GM12874 (cell line): Measurements from ENCODE around the gene CETN2.

Experiments
- CTCF ChIP-seq: IDR thresholded peaks from 2 replicates; pipeline ENCODE4 v1.5.1; 2011; ENCODE audit warnings: low read depth, mild to moderate bottlenecking, control low read depth, low read length, moderate library complexity; ENCODE audit not compliant: insufficient read depth

The CETN2 gene

GRCh38 chrX:152845618-152846240, 15.2 kb upstream of the CETN2 start:
- TF ChIP-seq CTCF, result no peak

GRCh38 chrX:152844256-152844655, 13.7 kb upstream of the CETN2 start:
- TF ChIP-seq CTCF, result no peak

- TF ChIP-seq CTCF, result no peak
Observed at GRCh38 chrX:152843852-152844251, 13.3 kb upstream of the CETN2 start.

- no peak for TF ChIP-seq CTCF
Observed at GRCh38 chrX:152842772-152843338, 12.3 kb upstream of the CETN2 start.

- TF ChIP-seq CTCF, result no peak
Observed at GRCh38 chrX:152833378-152833777, 2.8 kb upstream of the CETN2 start.

- no peak for TF ChIP-seq CTCF
Observed at GRCh38 chrX:152832520-152832919, 2.0 kb upstream of the CETN2 start.

GRCh38 chrX:152831391-152831790, 834 bp upstream of the CETN2 start:
- no peak for TF ChIP-seq CTCF
